ENCODE measurements around the gene BCO2.

GRCh38 chr11:112200252-112200651 lies 24.9 kb downstream of the BCO2 start:
- TF ChIP-seq, protein P1, sequence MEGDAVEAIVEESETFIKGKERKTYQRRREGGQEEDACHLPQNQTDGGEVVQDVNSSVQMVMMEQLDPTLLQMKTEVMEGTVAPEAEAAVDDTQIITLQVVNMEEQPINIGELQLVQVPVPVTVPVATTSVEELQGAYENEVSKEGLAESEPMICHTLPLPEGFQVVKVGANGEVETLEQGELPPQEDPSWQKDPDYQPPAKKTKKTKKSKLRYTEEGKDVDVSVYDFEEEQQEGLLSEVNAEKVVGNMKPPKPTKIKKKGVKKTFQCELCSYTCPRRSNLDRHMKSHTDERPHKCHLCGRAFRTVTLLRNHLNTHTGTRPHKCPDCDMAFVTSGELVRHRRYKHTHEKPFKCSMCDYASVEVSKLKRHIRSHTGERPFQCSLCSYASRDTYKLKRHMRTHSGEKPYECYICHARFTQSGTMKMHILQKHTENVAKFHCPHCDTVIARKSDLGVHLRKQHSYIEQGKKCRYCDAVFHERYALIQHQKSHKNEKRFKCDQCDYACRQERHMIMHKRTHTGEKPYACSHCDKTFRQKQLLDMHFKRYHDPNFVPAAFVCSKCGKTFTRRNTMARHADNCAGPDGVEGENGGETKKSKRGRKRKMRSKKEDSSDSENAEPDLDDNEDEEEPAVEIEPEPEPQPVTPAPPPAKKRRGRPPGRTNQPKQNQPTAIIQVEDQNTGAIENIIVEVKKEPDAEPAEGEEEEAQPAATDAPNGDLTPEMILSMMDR (conservative IDR thresholded peaks at IDR 0.05; ENCODE audit: low read depth, low read length): no peak
- no peak for TF ChIP-seq EZH2 (IDR thresholded peaks at IDR 0.05; ENCODE audit: low read length, unreplicated experiment)
